ENCODE measurements around the gene UBTD2.

DNA sequence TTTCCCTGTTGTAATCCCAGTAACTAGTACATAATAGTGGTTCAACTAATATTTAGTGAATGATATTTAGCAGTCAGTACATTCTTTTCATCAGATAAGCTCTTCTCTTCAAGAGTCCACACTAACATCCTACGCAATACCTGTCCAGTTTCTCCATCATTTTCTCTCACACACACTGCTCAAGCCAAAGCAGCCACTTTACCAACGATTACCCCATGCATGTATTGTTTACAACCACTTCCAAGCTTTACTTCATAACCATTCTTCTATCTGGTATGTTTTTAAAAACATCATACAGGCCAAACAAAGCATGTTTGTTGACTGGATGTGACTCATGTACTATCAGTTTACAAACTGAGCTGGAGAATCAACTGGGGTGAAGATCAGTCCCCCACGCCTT lies 7.3 kb downstream of the UBTD2 start:
- TF ChIP-seq, protein P1, sequence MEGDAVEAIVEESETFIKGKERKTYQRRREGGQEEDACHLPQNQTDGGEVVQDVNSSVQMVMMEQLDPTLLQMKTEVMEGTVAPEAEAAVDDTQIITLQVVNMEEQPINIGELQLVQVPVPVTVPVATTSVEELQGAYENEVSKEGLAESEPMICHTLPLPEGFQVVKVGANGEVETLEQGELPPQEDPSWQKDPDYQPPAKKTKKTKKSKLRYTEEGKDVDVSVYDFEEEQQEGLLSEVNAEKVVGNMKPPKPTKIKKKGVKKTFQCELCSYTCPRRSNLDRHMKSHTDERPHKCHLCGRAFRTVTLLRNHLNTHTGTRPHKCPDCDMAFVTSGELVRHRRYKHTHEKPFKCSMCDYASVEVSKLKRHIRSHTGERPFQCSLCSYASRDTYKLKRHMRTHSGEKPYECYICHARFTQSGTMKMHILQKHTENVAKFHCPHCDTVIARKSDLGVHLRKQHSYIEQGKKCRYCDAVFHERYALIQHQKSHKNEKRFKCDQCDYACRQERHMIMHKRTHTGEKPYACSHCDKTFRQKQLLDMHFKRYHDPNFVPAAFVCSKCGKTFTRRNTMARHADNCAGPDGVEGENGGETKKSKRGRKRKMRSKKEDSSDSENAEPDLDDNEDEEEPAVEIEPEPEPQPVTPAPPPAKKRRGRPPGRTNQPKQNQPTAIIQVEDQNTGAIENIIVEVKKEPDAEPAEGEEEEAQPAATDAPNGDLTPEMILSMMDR (IDR thresholded peaks at IDR 0.05), result no peak
- TF ChIP-seq POLR2A (IDR thresholded peaks at IDR 0.05), result no peak
